Fibroblast of lung (primary cell): ENCODE data around the gene SLC37A2.

Experiments
- EZH2 ChIP-seq: IDR thresholded peaks from 2 replicates; pipeline ENCODE4 v1.5.1; 2012; ENCODE audit warnings: low read length, control low read depth, mild to moderate bottlenecking; ENCODE audit errors: missing control alignments
- TF ChIP-seq, protein P1 (sequence below), 2 donors: IDR thresholded peaks in 1 of 2; conservative IDR thresholded peaks in 1 of 2; 1 replicate in 1 of 2; 2 replicates in 1 of 2; pipeline ENCODE4 v1.5.1; 2011 to 2012; ENCODE audit warnings: low read length in 2 of 2, control low read depth in 1 of 2, inconsistent platforms in 1 of 2, low read depth in 1 of 2, mild to moderate bottlenecking in 1 of 2

DNA sequence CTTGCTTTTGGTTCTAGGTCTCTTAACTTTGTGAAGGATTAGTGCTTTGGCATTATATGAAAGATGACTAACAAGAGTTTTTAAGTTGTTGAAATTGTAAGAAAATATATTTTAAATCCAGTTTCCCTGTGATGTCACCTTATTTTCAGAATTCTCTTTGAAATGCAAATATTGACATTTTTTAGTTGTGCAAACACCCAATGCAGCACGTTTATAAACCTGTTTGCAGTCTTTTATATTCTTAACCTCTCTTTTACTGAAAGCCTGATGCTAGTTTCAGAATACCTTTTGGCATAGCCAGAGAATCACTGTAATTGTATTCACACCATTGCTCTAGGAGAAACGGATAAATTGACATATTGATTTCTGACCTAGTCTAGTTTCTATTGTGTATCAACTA, 42.8 kb upstream of the SLC37A2 start:
- TF ChIP-seq, protein P1, sequence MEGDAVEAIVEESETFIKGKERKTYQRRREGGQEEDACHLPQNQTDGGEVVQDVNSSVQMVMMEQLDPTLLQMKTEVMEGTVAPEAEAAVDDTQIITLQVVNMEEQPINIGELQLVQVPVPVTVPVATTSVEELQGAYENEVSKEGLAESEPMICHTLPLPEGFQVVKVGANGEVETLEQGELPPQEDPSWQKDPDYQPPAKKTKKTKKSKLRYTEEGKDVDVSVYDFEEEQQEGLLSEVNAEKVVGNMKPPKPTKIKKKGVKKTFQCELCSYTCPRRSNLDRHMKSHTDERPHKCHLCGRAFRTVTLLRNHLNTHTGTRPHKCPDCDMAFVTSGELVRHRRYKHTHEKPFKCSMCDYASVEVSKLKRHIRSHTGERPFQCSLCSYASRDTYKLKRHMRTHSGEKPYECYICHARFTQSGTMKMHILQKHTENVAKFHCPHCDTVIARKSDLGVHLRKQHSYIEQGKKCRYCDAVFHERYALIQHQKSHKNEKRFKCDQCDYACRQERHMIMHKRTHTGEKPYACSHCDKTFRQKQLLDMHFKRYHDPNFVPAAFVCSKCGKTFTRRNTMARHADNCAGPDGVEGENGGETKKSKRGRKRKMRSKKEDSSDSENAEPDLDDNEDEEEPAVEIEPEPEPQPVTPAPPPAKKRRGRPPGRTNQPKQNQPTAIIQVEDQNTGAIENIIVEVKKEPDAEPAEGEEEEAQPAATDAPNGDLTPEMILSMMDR (conservative IDR thresholded peaks at IDR 0.05 in 1 of 2, IDR thresholded peaks at IDR 0.05 in 1 of 2; ENCODE audit: low read depth in 1 of 2, low read length in 2 of 2), result no peak
- no peak for TF ChIP-seq EZH2
